LHCN-M2 (cell line): ENCODE data around the gene TMCC1. TPM values are rescaled to one million over a fixed set of nuclear protein-coding genes. Genes with fewer than 3 reads are reported as not detected.
"Not testable (repeated sequence)": the region's sequence is repeated elsewhere in the genome, so short reads cannot be mapped to it uniquely, and the experiment has no call there.

Experiments used
- DNase-seq: peaks from one replicate; pipeline ENCODE4 v3.0.0-alpha.2; 2012; ENCODE audit warnings: low read depth
- total RNA-seq: library from RNA; depleted of rRNA; stranded (reverse); fragments of >200 nt; gene quantifications from 2 replicates; pipeline ENCODE4 v1.2.3, GENCODE V29; 2014

The TMCC1 gene
- total RNA-seq, 1 experiment from 2014 or later: 12.0 TPM

DNA sequence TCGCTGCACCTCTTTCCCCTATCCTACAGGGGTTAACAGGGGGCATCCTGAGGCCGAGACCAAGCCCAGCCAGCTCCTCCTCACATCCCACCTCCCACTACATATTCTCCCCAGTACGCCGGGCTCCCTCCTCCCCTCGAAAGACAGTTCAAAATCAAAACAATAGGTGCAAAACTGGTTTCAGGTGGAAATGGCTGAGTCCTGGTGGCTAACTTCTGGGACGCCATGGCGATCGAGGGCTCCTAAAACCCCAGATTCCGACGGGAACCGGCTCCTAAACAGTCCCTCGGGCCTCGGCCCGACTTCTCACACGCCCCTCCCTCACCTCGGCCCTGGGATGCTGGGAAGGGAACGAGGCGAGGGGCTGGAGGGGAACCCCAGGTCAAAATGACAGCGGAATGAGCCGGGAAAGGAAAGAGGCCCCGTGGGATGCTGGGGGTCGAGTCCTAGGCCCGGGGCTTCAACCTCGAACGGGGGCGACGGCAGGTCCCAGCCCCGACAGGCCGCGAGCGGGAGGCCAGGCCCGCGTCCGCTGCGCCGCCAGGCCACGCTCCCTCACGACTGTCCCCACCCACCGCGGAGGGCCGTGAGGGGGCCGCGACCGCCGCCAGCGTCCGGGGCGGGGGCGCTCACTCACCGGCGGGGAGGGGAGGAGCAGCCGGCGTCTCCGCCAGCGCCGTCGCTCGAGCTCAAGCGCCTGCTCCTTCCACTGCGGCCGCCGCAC, 492 bp downstream of the TMCC1 start:
- DNase-seq: peak; percentile 24

DNA sequence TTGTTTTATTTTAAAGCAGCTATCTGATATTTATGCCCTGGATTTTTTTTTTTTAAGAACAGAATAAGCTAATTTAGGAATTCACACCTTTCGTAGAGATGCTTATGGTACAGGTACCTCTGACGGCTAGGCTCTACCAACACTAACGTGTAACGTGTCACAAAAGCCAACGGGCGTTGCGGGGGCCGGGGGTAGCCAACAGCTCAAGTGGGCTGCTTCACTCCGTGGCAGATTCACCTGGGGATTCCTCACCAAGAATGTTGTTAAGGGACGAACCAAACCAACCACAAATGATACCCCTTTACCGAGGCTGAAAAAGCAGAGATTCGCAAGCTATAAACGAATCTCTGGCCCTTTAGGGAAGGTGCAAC, 1.0 kb downstream of the TMCC1 start:
- DNase-seq: no peak

DNA sequence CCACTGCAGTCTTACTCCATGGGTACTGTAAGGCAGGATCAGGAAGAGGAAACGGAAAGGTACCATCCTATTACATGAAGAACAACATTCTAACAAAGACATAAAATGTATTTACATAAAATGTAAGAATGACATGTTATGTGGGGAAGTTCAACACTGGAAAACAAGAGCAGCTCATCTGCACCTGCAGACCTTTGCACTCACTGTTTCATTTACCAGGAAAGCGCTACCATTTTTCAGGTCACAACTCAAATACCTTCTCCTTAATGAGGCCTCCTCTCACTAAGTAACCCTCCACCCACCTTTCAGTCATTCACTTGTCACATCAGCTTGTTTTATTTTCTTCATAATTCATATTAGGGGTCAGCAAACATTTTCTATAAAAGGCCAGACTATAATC, 2.6 kb downstream of the TMCC1 start:
- DNase-seq: no peak

DNA sequence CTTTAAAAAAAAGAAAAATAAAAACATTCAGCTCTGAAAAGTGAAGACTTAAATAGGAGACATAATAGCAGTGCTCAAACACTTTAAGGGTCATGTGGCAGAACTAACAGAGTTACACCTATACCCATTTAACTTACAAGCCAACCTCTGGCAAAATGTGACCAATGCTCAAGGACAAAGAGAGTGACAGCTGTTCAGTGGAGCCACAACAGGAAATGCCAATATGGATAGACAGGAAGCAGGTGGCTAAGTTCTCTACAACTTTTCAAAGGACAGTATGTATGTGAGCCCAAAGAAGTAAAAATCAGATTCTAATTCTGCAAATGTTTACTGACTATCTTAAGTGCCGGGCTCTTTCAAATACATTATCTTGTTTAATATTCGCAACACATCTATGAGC, 3.4 kb downstream of the TMCC1 start:
- DNase-seq: peak; percentile 83

DNA sequence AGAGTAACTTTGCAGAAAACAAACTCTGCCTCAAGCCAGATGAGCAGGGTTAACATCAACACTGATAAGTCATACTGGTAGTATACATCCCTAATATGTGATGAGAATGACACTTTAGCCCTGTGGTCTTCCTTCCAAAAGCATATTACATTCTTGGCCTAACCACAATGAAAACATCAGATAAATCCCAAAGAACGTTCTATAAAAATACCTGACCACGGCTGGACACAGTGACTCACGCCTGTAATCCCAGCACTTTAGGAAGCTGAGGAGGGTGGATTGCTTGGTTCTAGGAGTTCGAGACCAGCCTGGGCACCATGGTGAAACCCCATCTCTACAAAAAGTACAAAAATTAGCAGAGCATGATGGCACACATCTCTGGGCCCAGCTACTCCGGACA, 4.7 kb downstream of the TMCC1 start:
- DNase-seq: peak; percentile 97

DNA sequence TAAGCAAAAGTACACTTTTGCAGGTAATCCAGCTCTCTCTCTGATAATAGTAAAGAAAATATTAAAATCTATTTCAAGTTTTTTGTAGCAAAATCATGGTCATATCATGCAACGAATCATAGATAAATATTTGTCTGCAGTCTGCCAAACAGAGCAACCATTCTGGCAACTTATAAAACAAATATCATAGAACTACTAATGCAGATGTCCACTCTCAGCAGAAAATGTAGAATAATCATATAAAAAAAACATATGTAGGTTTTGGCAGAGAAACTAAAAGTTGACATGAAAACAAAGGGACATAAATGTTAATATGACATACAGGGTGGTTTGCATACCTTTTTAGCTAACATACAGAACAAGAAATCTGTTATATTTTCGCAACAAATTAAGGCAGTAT, 12.2 kb downstream of the TMCC1 start:
- no peak for DNase-seq

DNA sequence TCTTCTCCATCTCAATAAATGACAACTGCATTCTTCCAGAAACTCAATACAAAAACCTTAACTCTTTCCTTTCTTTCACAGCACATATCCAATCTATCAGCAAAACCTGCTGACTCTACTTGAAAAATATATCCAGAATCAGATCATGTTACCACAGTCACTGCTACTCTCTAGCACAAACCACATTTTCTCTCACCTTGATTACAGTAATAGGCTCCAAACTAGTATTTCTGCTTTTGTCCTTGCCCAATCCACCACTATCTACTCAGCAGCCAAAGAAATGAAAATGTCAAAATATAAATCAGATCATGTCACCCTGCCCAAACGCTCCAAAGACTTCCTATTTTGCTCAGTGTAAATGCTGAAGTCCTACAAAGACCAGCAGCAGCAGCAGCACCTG, 15.2 kb downstream of the TMCC1 start:
- DNase-seq: no peak

DNA sequence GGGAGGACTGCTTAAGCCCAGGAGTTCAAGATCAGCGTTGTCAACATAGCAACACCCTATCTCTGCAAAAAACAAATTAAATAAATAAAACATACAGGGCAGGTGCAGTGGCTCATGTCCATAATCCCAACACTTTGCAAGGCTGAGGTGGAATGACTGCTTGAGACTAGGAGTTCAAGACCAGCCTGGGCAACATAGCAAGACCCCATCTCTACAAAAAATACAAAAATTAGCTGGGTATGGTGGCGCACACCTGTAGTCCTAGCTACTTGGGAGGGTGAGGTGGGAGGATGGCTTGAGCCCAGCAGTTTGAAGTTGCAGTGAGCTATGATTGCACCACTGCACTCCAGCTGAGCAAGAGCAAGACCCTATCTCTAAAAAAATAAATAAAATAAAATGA, 19.0 kb downstream of the TMCC1 start:
- not testable (repeated sequence) for DNase-seq

DNA sequence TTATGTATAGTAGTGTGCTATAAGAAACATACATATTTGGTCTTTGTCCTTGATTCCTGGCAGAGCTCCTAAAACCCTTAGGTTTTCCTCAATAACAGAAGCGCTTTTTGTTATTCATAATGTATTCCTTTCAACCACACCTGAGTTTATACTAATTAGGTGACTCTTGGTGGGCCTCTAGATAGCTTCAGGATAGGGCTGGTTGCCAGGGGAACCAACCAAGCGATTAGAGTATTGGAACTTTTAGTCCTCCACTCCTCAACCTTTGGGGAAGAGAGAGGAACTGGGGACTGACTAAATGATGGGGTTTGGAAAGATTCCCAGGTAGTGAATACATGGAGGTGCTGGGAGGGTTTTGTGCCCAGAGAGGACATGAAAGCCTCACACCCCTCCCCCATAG, 24.6 kb downstream of the TMCC1 start:
- DNase-seq: no peak

DNA sequence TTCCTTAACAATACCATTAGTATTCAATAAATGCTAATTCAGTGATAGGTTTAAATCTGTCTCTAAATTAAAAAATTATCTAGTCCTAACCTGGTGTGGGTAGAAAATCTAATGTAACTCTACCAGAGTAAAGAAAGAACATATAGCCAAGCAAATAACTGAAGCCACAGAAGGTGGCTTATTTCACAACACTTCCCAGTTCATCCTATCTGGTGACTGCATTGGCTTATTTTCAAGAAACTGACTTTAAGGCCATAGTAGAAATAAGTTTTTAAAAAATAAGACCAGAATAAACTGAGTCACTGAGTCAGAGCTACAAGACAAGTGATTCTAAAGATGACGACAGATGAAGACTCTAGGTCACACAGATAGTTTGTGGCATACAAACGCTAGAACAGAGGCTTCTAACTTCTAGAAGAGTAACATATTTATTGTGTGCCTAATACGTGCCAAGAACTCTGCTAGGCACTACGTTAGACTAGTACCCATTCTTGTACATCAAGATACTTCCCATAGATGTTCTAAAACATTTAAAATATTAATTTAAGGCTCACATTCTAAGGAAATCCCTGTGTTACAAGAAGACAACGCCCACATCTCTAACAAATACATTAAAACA, 25.9 kb downstream of the TMCC1 start:
- DNase-seq: no peak

DNA sequence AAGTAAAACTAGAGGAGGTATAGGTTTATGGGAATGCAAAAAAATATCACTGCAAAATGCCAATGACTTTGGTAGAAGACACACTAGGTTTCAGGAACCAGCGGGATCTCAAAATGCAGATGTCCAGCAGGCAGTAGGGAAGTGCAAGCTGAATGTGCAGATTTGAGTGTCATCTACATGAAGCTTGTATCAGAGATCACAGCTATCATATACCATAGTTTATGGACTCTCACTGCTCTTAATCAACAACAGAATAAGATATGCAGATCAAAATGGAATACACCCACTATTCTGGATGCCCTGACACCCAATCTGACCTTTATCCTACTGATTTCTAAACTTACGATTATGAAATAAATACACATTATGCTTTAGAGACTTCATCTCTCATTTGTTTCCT, 27.7 kb downstream of the TMCC1 start:
- DNase-seq: no peak

DNA sequence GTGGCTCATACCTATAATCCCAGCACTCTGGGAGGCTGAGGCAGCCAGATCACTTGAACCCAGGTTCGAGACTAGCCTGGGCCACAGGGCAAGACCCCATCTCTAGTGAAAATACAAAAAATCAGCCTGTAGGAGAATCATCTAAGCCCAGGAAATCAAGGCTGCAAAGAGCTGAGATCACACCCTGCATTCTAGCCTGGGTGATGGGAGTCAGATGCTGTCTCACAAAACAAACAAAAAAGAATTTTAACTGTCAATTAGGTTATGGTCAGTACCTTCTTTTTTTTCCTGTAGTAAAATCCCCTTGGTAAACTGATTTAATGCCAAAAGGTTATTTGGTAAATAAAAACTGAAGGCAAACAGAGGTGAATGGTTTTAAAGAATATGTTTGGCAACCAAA, 29.0 kb downstream of the TMCC1 start:
- no peak for DNase-seq

DNA sequence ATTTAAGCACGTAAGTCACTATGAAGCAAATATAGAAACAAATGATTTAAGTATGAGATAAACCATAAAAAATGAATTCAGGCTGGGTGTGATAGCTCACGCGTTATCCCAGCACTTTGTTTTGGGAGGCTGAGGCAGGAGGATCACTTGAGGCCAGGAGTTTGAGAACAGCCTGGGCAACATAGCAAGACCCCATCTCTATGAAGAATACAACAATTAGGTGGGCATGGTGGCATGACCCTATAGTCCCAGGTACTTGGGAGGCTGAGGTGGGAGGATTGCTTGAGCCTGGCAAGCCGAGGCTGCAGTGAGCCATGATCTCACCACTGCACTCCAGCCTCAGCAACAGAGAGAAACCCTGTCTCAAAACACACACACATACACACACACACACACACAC, 34.2 kb downstream of the TMCC1 start:
- DNase-seq: no peak

DNA sequence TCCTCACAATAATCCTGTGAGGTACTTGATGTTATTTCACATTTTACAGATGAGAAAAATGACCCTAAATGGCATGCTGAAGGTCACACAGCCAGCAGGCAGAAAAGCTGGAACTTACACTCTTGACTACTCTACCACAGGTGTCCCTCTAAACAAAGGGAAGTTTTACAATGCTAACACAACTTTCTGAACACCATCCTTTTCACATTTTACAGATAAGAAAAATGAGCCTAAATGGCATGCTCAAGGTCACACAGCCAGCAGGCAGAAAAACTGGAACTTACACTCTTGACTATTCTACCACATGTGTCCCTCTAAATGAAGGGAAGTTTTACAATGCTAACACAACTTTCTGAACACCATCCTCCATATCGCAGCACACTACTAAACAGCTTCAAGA, 35.6 kb downstream of the TMCC1 start:
- DNase-seq: no peak

DNA sequence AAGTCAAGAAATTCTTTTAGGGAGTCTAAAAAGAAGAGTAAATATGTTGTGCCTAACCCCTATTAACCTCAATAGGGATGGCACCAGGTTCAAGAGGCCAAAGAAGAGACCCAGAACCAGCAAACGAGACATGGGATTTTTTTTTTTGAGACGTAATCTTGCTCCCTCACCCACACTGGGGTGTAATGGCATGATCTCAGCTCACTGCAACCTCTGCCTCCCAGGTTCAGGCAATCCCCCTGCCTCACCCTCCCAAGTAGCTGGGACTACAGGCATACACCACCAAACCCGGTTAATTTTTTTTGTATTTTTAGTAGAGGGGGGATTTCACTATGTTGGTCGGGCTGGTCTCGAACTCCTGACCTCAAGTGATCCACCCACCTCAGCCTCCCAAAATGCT, 36.7 kb downstream of the TMCC1 start:
- not testable (repeated sequence) for DNase-seq

DNA sequence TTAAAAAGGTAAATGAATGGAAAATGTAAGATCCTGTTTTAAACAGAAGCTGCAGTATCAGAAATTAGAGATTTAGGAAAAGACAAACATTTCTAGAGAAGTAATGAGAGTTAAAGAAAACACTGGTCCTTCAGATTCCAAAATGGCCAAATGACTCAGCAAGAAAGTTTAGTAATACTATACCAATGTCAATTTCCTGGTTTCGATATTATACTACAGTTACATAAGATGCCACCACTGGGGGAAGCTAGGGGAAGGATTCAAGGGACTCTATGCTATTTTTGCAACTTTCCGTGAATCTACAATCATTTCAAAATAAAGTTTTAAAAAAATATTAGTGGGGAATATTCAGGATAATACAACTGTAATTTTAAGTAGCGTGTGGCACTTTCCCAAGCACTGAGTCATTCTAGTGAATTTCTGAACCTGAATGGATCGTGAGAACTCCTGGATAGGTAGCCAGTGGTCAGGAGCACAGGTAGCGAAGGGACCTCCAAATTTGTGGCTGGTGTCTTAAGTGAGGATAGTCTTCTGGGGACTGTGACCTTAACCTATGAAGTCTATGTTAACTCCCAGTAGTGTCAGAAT, 37.6 kb downstream of the TMCC1 start:
- peak; percentile 58 for DNase-seq

DNA sequence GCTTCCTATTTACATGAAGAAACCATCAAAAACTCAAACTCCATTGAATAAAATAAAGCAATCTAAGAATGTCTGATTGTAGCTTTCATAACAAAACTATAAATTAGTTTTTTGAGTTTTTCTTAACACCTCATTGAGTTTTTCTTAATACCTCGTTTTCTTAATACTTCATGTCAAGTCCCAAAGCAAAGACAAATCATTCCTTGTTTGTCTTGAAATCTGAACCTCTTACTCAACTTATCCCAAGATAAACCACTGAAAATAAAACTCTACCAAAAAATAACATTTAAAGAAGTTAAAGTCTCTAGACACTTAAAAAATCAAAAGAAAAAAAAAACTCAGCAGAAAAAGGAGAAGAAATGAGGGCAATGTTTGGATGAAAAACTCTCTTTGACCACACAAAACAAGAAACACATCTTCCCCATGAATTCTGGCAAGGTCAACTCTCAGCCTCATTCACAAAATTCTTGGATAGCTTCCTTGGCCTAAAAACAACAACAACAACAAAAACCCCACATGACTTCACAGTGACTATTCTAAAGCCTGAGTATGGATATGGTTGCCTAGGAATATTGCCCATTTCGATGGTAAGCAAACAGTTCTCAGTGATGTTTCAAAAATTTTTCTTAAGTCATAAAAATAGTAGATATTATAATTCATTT, 38.2 kb downstream of the TMCC1 start:
- peak; percentile 69 for DNase-seq

DNA sequence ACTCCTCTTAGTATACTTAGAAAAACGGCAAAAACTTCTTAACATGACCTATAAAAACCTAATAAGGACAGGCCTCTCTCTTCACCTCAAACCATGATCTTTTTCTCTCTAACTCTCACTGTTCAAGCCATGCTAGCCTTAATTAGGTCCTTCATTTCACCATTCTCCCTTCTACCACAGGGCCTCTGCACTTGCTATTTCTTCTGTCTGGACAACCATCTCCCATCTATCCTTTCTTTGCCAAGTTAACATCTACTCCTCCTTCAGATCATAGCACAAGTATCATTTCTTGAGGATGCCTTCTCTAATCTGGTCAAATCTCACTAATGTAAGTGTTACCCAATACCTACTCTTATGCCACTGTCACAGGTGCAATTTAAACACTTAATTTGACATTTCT, 39.1 kb downstream of the TMCC1 start:
- no peak for DNase-seq

DNA sequence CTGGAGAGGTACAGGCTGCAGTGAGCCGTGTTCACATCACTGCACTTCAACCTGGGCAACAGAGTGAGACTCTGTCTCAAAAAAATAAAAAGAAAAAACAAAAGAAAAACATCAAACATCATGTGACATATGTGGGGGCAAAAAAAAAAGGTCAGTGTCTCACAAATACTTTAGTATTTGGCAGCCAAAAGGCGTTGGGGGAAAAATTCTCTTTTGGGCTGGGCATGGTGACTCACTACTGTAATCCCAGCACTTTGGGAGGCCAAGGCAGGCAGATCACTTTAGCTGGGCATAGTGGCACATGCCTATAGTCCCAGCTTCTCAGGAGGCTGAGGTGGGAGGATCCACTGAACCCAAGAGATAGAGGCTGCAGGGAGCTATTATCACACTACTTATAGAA, 47.6 kb downstream of the TMCC1 start:
- peak; percentile 41 for DNase-seq

DNA sequence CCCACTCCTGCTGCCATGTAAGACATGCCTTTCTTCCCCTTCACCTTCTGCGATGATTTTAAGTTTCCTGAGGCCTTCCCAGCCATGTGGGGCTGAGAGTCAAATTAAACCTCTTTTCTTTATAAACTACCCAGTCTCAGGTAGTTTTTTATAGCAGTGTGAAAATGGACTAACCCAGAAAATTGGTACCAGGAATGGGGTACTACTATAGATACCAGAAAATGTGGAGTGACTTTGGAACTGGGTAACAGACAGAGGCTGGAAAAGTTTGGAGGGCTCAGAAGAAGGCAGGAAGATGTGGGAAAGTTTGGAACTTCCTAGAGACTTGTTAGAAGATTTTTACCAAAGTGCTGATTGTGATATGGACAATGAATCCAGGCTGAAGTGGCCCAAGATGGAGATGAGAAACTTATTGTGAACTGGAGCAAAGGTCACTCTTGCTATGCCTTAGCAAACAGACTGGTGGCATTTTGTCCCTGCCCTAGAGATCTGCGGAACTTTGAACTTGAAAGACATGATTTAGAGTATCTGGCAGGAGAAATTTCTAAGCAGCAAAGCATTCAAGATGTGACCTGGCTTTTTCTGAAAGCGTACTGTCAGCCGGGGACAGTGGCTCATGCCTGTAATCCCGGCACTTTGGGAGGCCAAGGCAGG, 52.7 kb downstream of the TMCC1 start:
- DNase-seq: no peak

DNA sequence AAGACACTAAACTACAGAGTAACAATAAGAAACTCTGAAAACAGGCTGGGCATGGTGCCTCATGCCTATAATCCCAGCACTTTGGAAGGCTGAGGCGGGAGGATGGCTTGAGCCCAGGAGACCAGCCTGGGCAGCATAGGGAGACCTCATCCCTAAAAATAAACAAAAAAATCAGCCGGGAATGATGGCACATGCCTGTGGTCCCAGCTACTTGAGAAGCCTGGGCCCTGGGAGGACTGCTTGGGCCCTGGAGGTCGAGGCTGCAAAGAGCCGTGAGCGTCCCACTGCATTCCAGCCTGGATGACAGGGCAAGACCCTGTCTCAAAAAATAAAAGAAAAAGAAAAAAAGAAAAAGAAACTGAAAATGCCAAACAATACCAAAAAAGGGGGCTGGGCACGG, 55.4 kb downstream of the TMCC1 start:
- DNase-seq: no peak

DNA sequence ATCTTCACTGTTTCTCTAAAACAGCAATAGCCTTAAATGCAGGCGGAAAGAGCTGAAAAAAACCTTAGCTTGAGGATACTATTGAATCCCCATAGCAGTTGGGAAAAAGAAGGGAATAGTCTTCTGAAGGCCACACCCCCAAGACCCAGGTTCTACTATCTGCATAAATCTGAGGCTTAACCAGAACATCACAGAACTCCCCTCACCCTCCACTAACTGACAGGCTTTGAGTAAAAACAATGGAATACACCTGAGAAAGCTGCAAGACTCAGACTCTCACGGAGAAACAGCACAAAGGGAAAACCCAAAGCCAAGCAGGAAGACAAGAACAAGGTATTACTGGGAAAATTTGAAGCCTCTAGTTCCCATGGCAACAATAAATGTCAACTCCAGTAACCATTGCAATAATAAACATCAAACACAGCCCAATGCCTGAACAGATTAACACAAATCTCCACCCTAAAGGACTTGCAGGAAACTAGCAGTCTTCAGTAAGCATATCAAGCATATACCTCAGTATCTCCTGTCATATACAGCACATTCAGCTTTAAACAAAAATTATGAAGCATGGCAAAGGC, 56.4 kb downstream of the TMCC1 start:
- DNase-seq: no peak
